GM19468 (cell line): Measurements from ENCODE around the gene PITPNC1.

Source experiments
- ATAC-seq: cut with Tn5 transposase; IDR thresholded peaks from one replicate; pipeline ENCODE4 v1.9.1; 2021; ENCODE audit warnings: mild to moderate bottlenecking, moderate library complexity, moderate number of reproducible peaks; ENCODE audit not compliant: unreplicated experiment; ENCODE audit errors: extremely low read depth

PITPNC1 gene

GRCh38 chr17:67659028-67659427, 281.9 kb downstream of the PITPNC1 start:
- ATAC-seq: no peak

GRCh38 chr17:67662712-67663111, 285.6 kb downstream of the PITPNC1 start:
- no peak for ATAC-seq

GRCh38 chr17:67663457-67663856, 286.4 kb downstream of the PITPNC1 start:
- ATAC-seq: no peak

- ATAC-seq: no peak
These were observed 288.9 kb downstream of the PITPNC1 start for GRCh38 chr17:67666028-67666427.

- ATAC-seq: no peak
These were observed 289.6 kb downstream of the PITPNC1 start for GRCh38 chr17:67666710-67667109.

- no peak for ATAC-seq
These were observed 294.4 kb downstream of the PITPNC1 start for GRCh38 chr17:67671493-67671892.

- ATAC-seq: no peak
These were observed 295.7 kb downstream of the PITPNC1 start for GRCh38 chr17:67672592-67673335.

GRCh38 chr17:67675481-67675880, 298.4 kb downstream of the PITPNC1 start:
- no peak for ATAC-seq

- ATAC-seq: no peak
These were observed 299.2 kb downstream of the PITPNC1 start for GRCh38 chr17:67676305-67676704.

- no peak for ATAC-seq
These were observed 301.3 kb downstream of the PITPNC1 start for GRCh38 chr17:67678414-67678813.

- ATAC-seq: no peak
These were observed 302.1 kb downstream of the PITPNC1 start for GRCh38 chr17:67679225-67679624.

GRCh38 chr17:67679721-67680120, 302.6 kb downstream of the PITPNC1 start:
- no peak for ATAC-seq

GRCh38 chr17:67680445-67681224, 303.6 kb downstream of the PITPNC1 start:
- no peak for ATAC-seq

GRCh38 chr17:67682196-67682595, 305.1 kb downstream of the PITPNC1 start:
- ATAC-seq: no peak

GRCh38 chr17:67685351-67685750, 308.3 kb downstream of the PITPNC1 start:
- no peak for ATAC-seq

- no peak for ATAC-seq
These were observed 309.2 kb downstream of the PITPNC1 start for GRCh38 chr17:67686241-67686640.

GRCh38 chr17:67687511-67687910, 310.4 kb downstream of the PITPNC1 start:
- no peak for ATAC-seq

GRCh38 chr17:67689534-67690177, 312.6 kb downstream of the PITPNC1 start:
- no peak for ATAC-seq

- no peak for ATAC-seq
These were observed 316.7 kb downstream of the PITPNC1 start for GRCh38 chr17:67693811-67694210.

- ATAC-seq: no peak
These were observed 319.3 kb downstream of the PITPNC1 start for GRCh38 chr17:67696347-67696746.

- ATAC-seq: no peak
These were observed 319.9 kb downstream of the PITPNC1 start for GRCh38 chr17:67696853-67697498.
